Liver (tissue), 9 donors: ENCODE results near the gene C2orf66. TPM values are rescaled to one million over a fixed set of nuclear protein-coding genes. Genes with fewer than 3 reads are reported as not detected.

ENCODE experiments used
- DNase-seq: peaks from one replicate; pipeline ENCODE4 v3.0.0-alpha.2; 2017; ENCODE audit warnings: low spot score
- H3K27ac ChIP-seq, 2 donors: one replicate each; pipeline ENCODE4 v1.7.0; 2013; ENCODE audit warnings: inconsistent platforms in 2 of 2, low read length in 2 of 2, control low read depth in 1 of 2, low read depth in 1 of 2, mild to moderate bottlenecking in 1 of 2
- H3K27me3 ChIP-seq, 4 donors: one replicate each; pipeline versions ENCODE4 v1.6.1 to v1.7.0; 2013; ENCODE audit warnings: low read length in 3 of 4, inconsistent platforms in 1 of 4, mild to moderate bottlenecking in 1 of 4, moderate library complexity in 1 of 4; ENCODE audit not compliant: control insufficient read depth in 4 of 4, insufficient read depth in 4 of 4
- H3K36me3 ChIP-seq, 4 donors: one replicate each; pipeline versions ENCODE4 v1.6.1 to v1.7.0; 2013; ENCODE audit warnings: low read length in 3 of 4, mild to moderate bottlenecking in 3 of 4, low read depth in 1 of 4, moderate library complexity in 1 of 4; ENCODE audit not compliant: control insufficient read depth in 4 of 4, insufficient read depth in 3 of 4
- H3K4me1 ChIP-seq, 4 donors: one replicate each; pipeline versions ENCODE4 v1.6.1 to v1.7.0; 2013; ENCODE audit warnings: low read length in 3 of 4, mild to moderate bottlenecking in 3 of 4, moderate library complexity in 1 of 4; ENCODE audit not compliant: control insufficient read depth in 4 of 4, insufficient read depth in 4 of 4
- H3K4me3 ChIP-seq, 3 donors: one replicate each; pipeline versions ENCODE4 v1.6.1 to v1.7.0; 2013; ENCODE audit warnings: low read length in 3 of 3, control low read depth in 1 of 3, low read depth in 1 of 3, mild to moderate bottlenecking in 1 of 3
- H3K9ac ChIP-seq, 2 donors: one replicate each; pipeline ENCODE4 v1.7.0; 2013; ENCODE audit warnings: low read length in 2 of 2, mild to moderate bottlenecking in 2 of 2, moderate library complexity in 2 of 2, control low read depth in 1 of 2, low read depth in 1 of 2
- H3K9me3 ChIP-seq, 4 donors: one replicate each; pipeline versions ENCODE4 v1.6.1 to v1.7.0; 2013; ENCODE audit warnings: low read length in 3 of 4; ENCODE audit not compliant: control insufficient read depth in 4 of 4
- ATF3 ChIP-seq: IDR thresholded peaks from 2 replicates; pipeline ENCODE4 v1.6.1; 2016; ENCODE audit warnings: antibody characterized with exemption
- CTCF ChIP-seq: fragments of 150-350 bp; IDR thresholded peaks from 2 replicates; pipeline ENCODE4 v1.5.1; 2017; ENCODE audit warnings: improper control_type of control experiment, low read depth, low read length; ENCODE audit not compliant: missing input control
- EGR1 ChIP-seq, 2 donors: IDR thresholded peaks; 2 replicates each; pipeline ENCODE4 v1.6.1; 2016 to 2018; ENCODE audit warnings: antibody characterized with exemption in 2 of 2, low read depth in 2 of 2
- FOXA2 ChIP-seq: IDR thresholded peaks from 2 replicates; pipeline ENCODE4 v1.6.1; 2016; ENCODE audit warnings: antibody characterized with exemption
- GABPA ChIP-seq, 2 donors: IDR thresholded peaks in 1 of 2; conservative IDR thresholded peaks in 1 of 2; 2 replicates each; pipeline ENCODE4 v1.6.1; 2016; ENCODE audit warnings: antibody characterized with exemption in 2 of 2, mild to moderate bottlenecking in 1 of 2, moderate library complexity in 1 of 2
- HNF4A ChIP-seq, 2 donors: conservative IDR thresholded peaks; 2 replicates each; pipeline ENCODE4 v1.6.1; 2016; ENCODE audit warnings: antibody characterized with exemption in 2 of 2, mild to moderate bottlenecking in 2 of 2
- HNF4G ChIP-seq: IDR thresholded peaks from 2 replicates; pipeline ENCODE4 v1.6.1; 2016; ENCODE audit warnings: antibody characterized with exemption
- JUND ChIP-seq, 2 donors: IDR thresholded peaks; 2 replicates each; pipeline ENCODE4 v1.6.1; 2016; ENCODE audit warnings: antibody characterized with exemption in 2 of 2
- NR2F2 ChIP-seq: IDR thresholded peaks from 2 replicates; pipeline ENCODE4 v1.6.1; 2016; ENCODE audit warnings: antibody characterized with exemption
- RAD21 ChIP-seq, 2 donors: IDR thresholded peaks; 2 replicates each; pipeline ENCODE4 v1.6.1; 2016; ENCODE audit warnings: antibody characterized with exemption in 2 of 2, mild to moderate bottlenecking in 2 of 2
- REST ChIP-seq: IDR thresholded peaks from 2 replicates; pipeline ENCODE4 v1.6.1; 2016; ENCODE audit warnings: antibody characterized with exemption, mild to moderate bottlenecking
- RXRA ChIP-seq, 2 donors: IDR thresholded peaks; 2 replicates each; pipeline ENCODE4 v1.6.1; 2017 to 2018; ENCODE audit warnings: antibody characterized with exemption in 2 of 2, mild to moderate bottlenecking in 1 of 2
- SP1 ChIP-seq: IDR thresholded peaks from 2 replicates; pipeline ENCODE4 v1.6.1; 2018; ENCODE audit warnings: antibody characterized with exemption, mild to moderate bottlenecking
- TAF1 ChIP-seq: conservative IDR thresholded peaks from 2 replicates; pipeline ENCODE4 v1.6.1; 2016; ENCODE audit warnings: antibody characterized with exemption, mild to moderate bottlenecking
- YY1 ChIP-seq: IDR thresholded peaks from 2 replicates; pipeline ENCODE4 v1.6.1; 2016; ENCODE audit warnings: antibody characterized with exemption, mild to moderate bottlenecking
- ZBTB33 ChIP-seq: IDR thresholded peaks from 2 replicates; pipeline ENCODE4 v1.6.1; 2016; ENCODE audit warnings: antibody characterized with exemption
- WGBS: extraction: QIAGEN DNeasy Blood & Tissue Kit; methylation state at CpG from one replicate; pipeline ENCODE4 v1.1.7; 2013; 5-methylcytosine and 5-hydroxymethylcytosine counted together
- polyA plus RNA-seq, 2 donors: library from polyadenylated mRNA; stranded (reverse) in 1 of 2; unstranded in 1 of 2; fragments of 200-250 nt in 1 of 2; fragments of >200 nt in 1 of 2; fragmentation: Nextera tagmentation in 1 of 2; extraction: Ambion mirVana in 1 of 2; gene quantifications; one replicate each; pipeline versions ENCODE4 v1.2.1 to v1.2.3, GENCODE V29; 2013 to 2015
- total RNA-seq, 2 donors: library from RNA; depleted of rRNA; stranded (reverse); fragments of >200 nt; gene quantifications; one replicate each; pipeline ENCODE4 v1.2.3, GENCODE V29; 2014
- donor health status: healthy.
- donor health status: healthy.
- donor health status: healthy.
- donor health status: healthy.
- donor health status: healthy.

C2orf66 gene
- total and polyA plus RNA-seq, 4 donors, result not detected

- TF ChIP-seq CTCF (no peak), JUND (IDR thresholded peaks at IDR 0.05) (no peak)
Measured at GRCh38 chr2:196839574-196839973, 30.4 kb upstream of the C2orf66 start (continued).

- no peaks in the 10 kb centered on the region for H3K9me3 ChIP-seq
- no peaks in the 10 kb centered on the region for H3K4me1 ChIP-seq
- no peaks in the 10 kb centered on the region for H3K27me3 ChIP-seq
- no peak for DNase-seq
- no peak overlapping the region for H3K27ac ChIP-seq
- TF ChIP-seq ATF3 (no peak), FOXA2 (no peak)
- peaks cover 0 to 12% (median 2%) of the 10 kb centered on the region in 4 donors for H3K36me3 ChIP-seq
- no peak overlapping the region for H3K4me3 ChIP-seq
- no peak overlapping the region for H3K9ac ChIP-seq
Measured at GRCh38 chr2:196836440-196836839, 27.3 kb upstream of the C2orf66 start.

GRCh38 chr2:196830701-196831100 lies 21.5 kb upstream of the C2orf66 start:
- Histone ChIP-seq H3K36me3 (no peaks in the 10 kb centered on the region), H3K9ac (no peak overlapping the region), H3K4me1 (no peaks in the 10 kb centered on the region), H3K4me3 (no peak overlapping the region), H3K27ac (no peak overlapping the region), H3K27me3 (no peaks in the 10 kb centered on the region), H3K9me3 (no peaks in the 10 kb centered on the region)
- no peak for DNase-seq
- 98% methylated on average over 1 of the region's 1 CpG for whole genome bisulfite sequencing
- TF ChIP-seq JUND (IDR thresholded peaks at IDR 0.05), result no peak
- TF ChIP-seq YY1, result no peak
- TF ChIP-seq NR2F2, result no peak
- no peak for TF ChIP-seq SP1
- TF ChIP-seq TAF1, result no peak
- TF ChIP-seq CTCF, result no peak
- no peak for TF ChIP-seq ZBTB33
- TF ChIP-seq RXRA (IDR thresholded peaks at IDR 0.05), result no peak
- no peak for TF ChIP-seq HNF4A (conservative IDR thresholded peaks at IDR 0.05)
- TF ChIP-seq RAD21 (IDR thresholded peaks at IDR 0.05), result no peak
- TF ChIP-seq HNF4G, result no peak
- TF ChIP-seq ATF3, result no peak
- no peak for TF ChIP-seq EGR1 (IDR thresholded peaks at IDR 0.05; ENCODE audit: low read depth in 2 of 2)
- no peak for TF ChIP-seq REST
- no peak for TF ChIP-seq GABPA (IDR thresholded peaks at IDR 0.05 in 1 of 2, conservative IDR thresholded peaks at IDR 0.05 in 1 of 2)
